NCI-H446 treated with DMSO at 0.1 percent for 48 hours (cell line): ENCODE results near the gene CALM1.
A peak's percentile ranks its signal among the peaks of the same experiment; 100 is the strongest.

Source experiments
- DNase-seq: peaks from one replicate; lab custom pipeline; 2025; lab: John Stamatoyannopoulos, UW

Gene CALM1

DNA sequence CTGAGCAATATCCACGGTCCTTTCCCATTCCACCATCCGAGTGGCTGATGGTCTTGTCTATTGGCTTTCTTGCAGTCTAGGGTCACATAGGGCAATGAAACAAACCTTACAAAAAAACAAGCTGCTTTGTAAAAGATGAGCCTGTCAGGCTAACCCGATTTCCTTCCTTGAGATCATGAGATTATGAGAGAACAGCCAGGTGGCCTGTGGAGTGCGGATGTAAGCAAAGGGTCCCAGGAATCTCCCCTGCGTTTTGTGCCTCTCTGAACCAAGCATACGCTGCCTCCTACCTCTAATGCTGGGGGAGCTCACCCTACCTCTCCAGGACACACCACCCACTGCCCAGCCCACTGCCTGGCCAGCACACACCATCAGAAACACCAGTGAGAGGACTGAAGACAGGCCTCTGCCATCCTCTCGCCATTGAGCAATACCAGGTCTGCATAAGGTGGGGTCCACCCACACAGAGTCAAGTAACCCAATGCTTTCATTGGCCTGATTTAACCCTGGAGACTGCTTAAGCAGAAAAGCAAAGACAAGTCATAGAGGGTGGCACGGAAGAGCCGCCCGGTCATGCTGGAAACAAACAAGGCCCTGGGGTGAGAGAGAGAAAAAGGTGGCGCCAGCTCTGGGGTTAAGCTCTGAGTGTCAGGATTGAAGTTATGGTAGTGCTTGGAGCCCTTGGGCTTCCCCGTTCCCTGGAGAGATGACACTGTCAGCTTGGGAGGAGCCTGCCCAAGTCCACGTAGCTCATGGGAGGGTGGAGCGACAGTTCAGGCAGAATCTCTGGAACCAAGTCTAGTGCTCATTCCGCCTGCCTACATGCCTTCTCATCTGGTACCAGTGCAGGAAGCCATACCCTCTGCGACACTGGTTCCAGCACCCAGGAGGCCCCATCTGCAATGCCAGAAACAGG, 46.6 kb downstream of the CALM1 start:
- no peak for DNase-seq

DNA sequence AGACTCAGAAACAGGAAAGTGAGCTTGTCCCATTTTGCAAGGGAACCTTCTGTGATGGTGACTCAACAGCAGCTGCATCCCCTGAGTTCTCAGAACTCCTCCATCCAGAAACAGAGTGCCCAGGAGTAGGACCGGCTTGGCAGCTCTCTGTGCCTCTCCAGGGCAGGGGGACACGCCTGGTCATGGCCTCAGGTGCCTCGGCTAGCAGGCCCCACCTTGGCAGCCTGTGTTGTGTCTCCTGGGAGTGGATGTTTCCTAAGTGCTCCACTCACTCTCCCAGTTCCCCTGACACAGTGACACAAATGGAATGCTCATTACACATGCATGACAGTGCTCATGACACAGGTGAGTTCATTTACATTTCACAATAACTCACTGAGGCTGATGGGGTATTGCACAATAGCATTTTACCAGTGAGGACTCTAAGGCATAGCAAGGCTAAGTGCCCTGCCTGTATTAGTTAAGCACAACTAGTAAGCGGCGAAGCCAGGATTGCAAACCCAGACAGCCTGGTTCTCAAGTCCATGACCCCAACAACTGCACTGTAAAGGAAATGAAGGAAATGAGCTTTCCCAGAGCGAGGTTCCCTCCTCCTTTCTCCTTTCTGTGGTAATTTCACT, 47.4 kb downstream of the CALM1 start:
- DNase-seq, result no peak

DNA sequence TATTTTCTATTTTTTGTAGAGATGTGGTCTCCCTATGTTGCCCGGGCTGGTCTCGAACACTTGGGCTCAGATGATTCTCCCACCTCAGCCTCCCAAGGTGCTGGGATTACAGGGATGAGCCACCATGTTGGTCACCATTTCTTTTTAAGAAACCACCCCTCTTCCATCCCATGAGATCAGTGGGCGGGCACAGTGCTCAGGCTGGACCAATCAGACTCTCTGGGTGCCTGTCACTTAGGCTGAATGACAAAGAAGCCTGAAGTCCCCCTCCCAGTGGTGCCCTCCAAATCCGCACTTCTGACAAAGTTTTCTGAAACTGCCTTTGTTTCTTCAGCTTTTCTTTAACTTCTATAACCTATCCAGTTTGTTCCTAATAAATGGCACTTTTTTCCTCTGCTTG, 48.2 kb downstream of the CALM1 start:
- DNase-seq, result no peak

DNA sequence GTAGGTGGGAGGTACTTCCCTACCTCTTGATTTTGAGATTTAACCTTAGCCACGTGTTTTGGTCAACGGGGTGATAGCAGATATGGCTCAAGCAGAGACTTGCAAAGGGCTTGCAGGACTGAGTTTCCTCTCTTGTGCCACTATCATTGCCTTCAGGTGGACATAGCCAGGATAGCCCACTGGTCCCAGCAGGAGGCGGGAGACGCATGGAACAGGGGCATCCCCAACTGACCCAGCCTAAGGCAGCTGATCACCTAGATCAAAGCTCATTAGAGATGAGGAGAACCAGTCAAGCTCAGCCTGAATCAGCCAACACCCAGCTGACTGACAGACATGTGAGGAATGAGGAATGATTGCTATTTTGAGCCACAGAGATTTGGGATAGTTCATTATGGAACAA, 49.6 kb downstream of the CALM1 start:
- no peak for DNase-seq

DNA sequence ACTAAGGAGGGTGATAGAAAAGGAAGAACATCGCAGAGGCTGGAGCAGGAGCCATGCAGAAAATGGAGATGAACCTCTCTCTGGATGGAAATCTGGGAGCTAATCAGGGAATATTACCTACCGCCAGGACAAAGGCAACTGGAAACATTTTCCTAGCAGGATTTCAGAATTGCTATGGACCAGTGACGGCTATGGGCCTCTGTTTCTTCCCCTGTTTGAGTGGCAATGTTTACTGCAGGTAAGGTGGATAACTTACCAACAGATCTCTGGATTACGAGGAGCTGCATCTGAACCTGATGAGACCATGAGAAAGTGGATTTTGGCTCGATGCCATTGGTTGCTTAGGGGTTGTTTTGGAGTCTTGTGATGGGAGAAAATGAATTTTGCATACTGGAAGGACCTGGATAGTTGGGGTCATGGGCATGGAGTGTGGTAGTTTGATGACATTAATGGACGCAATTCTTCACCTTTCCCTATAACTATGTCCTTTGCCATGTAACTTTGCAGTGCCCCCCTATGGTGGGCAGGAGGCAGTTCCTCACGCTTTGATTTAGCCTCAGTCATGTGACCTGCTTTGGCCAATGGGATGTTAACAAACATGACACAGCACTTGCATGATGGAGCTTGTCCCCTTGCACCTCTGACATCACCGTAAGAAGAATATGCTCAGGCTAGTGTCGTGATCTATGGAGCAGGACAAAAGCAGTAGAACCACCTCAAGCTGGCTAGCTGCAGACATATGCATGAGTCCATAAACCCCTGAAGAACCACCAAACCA, 51.1 kb downstream of the CALM1 start:
- no peak for DNase-seq

DNA sequence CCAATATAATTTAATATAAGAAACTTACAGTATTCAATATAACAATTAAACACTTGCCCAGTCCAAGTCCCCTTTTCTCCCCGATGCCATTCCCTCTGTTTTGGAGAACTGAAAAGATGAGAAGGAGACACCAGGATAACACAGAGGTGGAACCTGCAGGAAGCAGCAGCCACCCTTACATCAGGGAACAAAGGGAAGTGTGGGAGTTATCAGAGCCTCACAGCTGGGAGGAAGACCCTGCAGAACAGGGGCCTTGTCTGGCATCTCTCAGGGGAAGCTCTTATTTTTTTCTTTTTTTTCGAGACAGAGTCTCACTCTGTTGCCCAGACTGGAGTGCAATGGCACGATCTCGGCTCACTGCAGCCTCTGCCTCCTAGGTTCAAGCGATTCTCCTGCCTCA, 52.6 kb downstream of the CALM1 start:
- no peak for DNase-seq

DNA sequence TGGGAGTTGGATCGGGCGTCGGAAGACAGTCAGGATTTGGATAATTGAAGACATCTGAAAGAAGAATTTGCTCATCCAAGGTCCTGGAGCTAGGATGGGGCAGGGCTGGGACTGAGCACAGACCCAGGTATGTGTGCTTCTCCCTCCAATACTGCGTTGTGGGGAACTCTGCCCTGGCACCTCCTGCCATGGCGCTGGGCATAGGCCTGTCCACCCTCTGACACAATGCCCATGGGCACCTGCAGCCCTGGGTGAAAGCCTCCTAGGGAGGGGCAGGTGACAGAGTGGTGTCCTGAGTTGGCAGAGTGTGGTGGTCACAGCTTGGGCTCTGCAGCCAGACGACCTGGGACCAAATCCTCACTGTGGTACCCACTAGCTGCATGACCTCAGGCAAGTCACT, 53.3 kb downstream of the CALM1 start:
- no peak for DNase-seq

DNA sequence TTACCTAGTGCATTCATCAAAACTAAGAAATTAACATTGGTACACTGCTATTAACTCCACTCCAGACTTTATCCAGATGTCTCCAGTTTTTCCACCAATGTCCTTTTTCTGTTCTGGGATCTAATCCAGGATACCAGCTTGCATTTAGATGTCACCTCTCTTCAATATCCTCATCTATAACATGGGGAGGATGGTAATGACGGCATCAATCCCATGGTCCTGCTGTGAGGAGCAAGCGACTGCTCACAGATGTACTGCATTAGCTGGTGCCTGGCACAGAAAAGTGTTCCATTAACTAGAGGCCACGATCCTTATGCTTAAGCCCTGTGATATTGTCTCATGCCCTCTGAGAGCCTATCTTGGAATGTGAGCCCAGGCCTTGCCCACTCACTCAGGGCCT, 53.8 kb downstream of the CALM1 start:
- DNase-seq, result peak; percentile 92

DNA sequence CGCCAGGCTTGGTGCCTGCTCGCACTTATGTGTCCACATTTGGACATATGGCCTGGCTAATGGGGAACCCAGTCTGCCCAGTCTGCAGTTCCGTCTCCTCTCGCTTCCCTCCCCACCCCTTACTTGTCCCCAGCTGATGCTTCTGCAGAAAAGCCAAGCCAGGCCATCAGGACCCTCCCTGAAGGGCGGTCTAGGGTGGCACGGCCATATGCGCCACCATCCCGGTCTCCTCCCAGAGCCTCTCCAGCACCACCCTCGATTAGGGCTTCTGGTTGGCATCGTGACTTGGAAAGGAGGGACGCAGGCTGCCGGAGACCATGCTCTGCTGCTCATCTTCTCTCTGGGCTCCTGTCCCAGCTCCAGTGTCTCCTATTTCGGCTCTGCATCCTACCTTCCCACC, 54.6 kb downstream of the CALM1 start:
- DNase-seq, result peak; percentile 86

DNA sequence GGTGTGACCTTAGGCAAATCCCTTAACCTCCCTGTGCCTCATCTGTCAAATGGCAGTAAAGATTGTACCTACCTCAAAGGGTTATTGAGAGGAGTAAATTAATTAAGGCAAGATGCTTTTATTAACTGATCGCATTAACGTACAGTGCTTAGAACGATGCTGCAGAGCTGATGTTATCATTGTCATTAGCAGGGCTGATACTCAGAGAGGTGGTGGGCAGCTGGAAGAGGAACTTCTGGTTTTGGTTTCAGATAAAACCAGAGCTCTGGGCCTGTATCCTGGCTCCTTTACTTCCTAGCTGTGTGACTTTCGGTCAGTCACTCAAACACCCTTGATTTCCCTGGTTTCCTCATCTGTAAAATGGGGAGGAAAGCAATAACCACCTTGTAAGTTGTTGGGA, 55.1 kb downstream of the CALM1 start:
- DNase-seq, result no peak

DNA sequence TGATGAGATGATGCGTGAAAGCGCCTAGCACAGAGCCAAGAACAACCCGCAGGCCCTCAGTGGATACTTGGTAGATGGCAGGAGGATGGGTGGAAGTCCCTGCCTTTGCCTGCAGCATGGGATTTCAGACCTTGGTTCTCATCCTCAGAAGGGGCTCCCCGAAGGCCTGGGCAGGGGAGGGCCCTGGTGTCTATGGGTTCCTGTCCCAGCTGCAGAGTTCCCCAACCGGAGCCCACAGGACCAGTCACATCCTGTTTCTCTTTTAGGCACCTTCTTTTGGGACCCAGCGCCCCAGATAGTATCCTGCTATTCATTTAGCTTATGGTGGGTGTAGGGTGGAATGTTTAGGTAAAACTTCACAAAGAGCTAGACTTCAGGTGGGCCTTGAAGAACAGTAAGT, 55.5 kb downstream of the CALM1 start:
- DNase-seq, result no peak

DNA sequence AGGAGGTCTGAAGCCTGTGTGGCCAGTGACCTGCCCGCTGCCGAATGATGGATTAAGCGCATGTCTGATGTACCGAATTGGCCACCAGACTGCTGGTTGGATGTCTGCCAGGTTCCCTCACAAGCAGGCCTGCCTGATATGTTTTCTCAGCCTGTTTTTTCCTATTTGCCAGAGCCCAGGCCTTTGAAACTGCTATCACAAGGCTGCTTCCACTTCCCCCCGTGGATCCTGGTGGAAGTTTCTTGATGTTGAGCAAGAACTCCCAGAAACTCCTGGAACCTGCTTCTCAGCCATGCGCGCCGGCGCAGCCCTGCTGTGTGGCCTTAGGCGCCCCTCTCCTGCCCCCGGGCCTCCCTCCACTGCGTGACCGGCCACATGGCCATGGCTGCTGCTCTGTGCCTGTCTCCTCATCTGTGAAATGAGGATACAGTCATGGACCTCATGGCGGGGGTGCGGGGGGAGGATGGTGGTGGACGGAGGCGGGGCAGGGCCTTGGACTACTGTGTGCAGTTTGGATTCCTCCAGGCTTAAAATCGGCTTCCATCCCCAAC, 56.6 kb downstream of the CALM1 start:
- DNase-seq, result peak; percentile 67

DNA sequence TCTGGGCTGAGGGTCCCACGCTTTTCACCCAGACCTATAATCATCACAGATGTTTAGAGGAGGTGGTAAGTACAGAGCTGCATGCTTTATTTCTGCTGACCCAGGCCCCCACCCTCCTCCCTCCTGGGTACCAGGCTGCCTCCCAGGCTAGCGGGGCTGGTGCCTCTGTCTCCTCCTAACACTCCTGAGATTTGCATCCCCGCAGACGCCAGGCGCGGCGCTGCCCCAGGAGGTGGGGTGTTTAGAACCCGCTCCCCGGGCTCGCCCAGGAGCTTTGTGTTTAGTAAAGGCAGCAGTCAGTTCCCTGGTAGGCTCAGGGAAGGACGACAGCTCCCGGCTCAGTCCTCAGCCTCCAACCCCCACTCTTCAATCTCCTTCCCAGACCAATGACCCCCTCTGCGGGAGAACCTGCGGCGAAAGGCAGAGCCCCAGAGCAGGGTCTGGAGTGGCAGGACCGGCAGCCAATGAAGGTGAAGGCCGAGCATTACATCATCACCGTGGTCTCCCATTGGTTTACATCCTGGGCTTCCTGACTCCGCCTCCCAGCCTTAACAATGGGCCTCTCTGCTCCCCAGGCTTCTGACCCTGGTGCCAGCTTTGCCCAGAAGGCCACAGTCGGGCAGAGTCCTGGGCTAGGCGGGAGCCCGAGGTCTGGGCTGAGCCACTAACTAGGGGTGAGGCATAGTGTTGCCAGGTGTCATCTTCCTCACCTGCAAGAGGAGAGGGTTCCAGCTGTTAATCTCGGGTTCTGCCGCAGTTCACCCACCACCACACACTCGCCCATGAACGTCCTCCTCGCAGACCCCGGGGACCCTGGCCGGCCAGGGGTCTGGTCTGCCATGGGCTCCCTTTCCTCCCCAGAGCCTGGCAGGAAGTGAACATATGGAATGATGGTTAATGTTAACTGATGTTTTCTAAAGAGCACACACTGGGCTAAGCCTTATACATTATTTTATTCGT, 57.5 kb downstream of the CALM1 start:
- peak; percentile 19 for DNase-seq

DNA sequence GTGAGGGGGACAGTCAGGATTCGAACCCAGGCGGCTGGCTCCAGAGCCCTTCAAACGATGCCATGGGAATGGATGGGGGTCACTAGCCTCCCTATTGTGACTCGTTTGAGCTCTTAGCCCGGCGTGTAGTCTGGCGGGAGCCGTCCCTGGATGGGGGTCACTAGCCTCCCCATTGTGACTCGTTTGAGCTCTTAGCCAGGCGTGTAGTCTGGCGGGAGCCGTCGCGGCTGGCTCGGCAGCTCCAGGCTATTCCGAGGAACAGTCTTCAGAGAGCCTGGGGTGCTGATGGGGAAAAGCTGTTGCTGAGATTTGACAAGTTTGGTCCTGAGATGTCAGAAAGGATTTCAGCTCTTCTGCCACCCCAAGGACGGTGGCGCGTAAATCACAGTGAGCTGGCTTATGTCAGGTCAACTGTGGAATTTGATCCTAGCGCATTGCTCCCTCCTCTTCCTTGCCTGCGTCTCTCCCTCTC, 58.3 kb downstream of the CALM1 start:
- DNase-seq, result no peak

DNA sequence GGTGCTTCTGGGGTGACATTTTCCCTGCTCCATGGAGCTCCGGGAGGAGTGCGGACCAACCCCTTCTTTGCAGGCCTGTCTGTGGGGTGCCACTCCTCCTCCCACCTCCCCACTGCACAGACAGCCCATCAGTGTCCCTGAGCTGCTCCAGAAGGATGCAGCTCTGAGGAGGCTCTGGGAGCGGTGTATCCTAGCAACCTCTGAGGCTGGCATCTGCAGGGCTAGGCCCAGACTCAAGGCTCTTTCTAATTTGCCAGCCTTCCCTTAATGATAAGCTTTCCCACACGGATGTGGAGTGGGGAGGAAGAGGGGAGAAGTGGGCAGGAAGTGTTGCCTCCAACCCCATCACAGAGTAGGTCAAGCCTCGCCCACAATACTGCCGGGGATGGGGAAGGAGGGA, 59.7 kb downstream of the CALM1 start:
- DNase-seq, result no peak

DNA sequence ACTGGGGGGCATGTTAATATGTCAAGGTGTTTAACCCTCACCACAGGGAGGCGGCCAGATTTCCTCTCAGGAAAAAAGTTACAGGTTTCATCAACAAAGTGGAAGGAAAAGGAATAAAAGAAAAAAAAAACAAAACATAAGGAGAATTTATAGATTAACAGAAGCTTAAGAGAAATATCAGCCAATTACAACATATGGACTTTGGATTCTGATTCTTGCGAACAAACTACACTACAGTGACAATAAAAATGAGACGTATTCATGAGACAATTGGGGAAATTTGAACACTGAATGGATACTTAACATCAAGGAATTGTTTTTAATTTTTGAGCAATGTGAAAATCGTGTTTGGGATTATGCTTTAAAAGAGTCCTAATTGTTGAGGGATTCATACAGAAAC, 60.4 kb downstream of the CALM1 start:
- no peak for DNase-seq
